ENCODE measurements around the gene WDR82. TPM values are rescaled to one million over a fixed set of nuclear protein-coding genes. Genes with fewer than 3 reads are reported as not detected.
"Not testable (repeated sequence)": the region's sequence is repeated elsewhere in the genome, so short reads cannot be mapped to it uniquely, and the experiment has no call there.

WDR82 gene
- total RNA-seq, 1 donor from 2014 or later: 96.8 TPM

DNA sequence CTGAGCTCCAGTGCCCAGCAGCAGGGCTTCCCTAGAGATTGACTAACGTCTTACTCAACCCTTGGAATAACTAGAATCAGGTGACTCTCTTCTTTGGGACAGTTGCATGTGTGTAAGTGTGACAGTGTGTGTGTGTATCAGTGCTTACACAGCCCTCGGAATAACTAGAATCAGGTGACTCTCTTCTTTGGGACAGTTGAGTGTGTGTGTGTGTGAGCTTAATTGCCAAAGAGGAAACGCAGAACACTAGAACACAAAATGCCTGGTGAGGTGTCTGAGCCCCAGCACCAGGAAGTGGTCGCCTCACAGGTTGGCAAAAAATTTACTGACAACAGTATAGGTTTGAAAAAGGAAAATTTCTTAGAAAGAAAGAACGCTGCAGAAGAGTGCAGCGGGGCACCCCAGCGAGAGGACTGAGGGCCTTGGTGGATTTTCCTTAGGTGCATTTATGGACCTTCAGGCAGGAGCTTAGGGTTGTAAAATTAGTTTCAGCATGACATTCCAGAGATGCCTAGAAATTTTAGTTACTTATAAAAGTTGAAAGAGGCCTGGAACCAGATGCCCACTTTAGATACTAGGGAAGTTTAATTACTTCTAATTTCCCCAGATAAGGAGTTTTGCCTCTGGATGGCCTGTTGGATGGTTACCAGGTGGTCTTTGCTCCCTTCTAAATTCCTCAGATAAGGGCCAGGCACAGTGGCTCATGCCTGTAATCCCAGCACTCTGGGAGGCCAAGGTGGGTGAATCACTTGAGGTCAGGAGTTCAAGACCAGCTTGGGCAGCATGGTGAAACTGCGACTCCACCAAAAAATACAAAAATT, 3.7 kb upstream of the WDR82 start:
- peaks cover 5% of the 10 kb centered on the region for H3K36me3 Mint-ChIP-seq
- no peaks in the 10 kb centered on the region for H3K27me3 Mint-ChIP-seq
- TF ChIP-seq, protein P1, sequence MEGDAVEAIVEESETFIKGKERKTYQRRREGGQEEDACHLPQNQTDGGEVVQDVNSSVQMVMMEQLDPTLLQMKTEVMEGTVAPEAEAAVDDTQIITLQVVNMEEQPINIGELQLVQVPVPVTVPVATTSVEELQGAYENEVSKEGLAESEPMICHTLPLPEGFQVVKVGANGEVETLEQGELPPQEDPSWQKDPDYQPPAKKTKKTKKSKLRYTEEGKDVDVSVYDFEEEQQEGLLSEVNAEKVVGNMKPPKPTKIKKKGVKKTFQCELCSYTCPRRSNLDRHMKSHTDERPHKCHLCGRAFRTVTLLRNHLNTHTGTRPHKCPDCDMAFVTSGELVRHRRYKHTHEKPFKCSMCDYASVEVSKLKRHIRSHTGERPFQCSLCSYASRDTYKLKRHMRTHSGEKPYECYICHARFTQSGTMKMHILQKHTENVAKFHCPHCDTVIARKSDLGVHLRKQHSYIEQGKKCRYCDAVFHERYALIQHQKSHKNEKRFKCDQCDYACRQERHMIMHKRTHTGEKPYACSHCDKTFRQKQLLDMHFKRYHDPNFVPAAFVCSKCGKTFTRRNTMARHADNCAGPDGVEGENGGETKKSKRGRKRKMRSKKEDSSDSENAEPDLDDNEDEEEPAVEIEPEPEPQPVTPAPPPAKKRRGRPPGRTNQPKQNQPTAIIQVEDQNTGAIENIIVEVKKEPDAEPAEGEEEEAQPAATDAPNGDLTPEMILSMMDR (conservative IDR thresholded peaks at IDR 0.05): no peak
- DNase-seq (ENCODE audit: extremely low spot score, unreplicated experiment): no peak
- H3K4me1 Mint-ChIP-seq (ENCODE audit: unreplicated experiment): peaks cover 24% of the 10 kb centered on the region
- no peak overlapping the region for H3K4me3 Mint-ChIP-seq
- peak overlapping the region; percentile 51 for H3K27ac Mint-ChIP-seq
- H3K9me3 Mint-ChIP-seq: no peaks in the 10 kb centered on the region

DNA sequence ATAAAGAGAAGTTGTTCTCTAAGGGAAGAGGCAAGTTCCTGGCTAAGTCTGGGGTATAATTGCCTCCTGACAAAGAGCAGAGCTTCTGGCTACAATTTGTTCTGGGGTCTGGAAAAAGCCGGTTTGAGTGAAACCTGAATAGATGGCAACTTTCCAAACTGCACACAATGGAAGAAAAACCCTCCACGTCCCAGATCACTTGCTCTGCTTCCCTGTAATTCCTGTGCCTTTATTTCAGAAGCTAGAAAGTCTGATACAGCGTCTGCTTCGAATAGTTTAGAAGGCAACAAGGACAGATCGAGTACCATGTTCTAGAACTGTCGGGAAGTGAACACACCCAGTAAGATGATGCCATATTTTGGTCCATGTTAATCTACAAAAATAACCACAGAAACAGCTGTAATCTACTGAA, 1.6 kb upstream of the WDR82 start:
- no peaks in the 10 kb centered on the region for H3K9me3 Mint-ChIP-seq
- TF ChIP-seq, protein P1 (conservative IDR thresholded peaks at IDR 0.05): no peak
- peak overlapping the region; percentile 98 for H3K27ac Mint-ChIP-seq
- peaks cover 13% of the 10 kb centered on the region for H3K36me3 Mint-ChIP-seq
- peak overlapping the region; percentile 98 for H3K4me3 Mint-ChIP-seq
- no peak for DNase-seq (ENCODE audit: extremely low spot score, unreplicated experiment)
- no peaks in the 10 kb centered on the region for H3K27me3 Mint-ChIP-seq
- peaks cover 24% of the 10 kb centered on the region for H3K4me1 Mint-ChIP-seq (ENCODE audit: unreplicated experiment)

DNA sequence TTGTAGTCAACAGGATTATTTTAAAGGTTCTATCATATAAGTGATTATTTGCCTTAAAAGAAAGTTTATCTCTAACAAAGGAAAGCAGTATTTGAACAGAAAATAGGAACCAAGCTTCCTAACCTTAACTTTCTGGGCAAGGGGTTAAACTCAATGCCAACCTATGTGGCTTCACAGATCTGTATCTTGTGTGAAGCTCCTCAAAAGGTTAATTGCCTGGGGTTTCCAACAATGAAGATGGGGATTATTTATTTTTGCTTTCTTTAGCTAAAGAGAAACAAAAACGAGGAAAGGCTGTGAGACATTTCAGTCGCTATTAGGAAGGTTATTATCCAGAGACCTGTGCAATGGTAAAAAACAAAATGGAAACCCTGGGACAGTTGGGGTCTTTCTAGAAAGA, 1.1 kb upstream of the WDR82 start:
- Mint-ChIP-seq H3K4me1 (ENCODE audit: unreplicated experiment) (peaks cover 23% of the 10 kb centered on the region), H3K36me3 (peaks cover 14% of the 10 kb centered on the region), H3K9me3 (no peaks in the 10 kb centered on the region), H3K4me3 (peak overlapping the region; percentile 98), H3K27me3 (no peaks in the 10 kb centered on the region), H3K27ac (peak overlapping the region; percentile 98)
- TF ChIP-seq, protein P1 (conservative IDR thresholded peaks at IDR 0.05): no peak
- DNase-seq (ENCODE audit: extremely low spot score, unreplicated experiment): no peak

DNA sequence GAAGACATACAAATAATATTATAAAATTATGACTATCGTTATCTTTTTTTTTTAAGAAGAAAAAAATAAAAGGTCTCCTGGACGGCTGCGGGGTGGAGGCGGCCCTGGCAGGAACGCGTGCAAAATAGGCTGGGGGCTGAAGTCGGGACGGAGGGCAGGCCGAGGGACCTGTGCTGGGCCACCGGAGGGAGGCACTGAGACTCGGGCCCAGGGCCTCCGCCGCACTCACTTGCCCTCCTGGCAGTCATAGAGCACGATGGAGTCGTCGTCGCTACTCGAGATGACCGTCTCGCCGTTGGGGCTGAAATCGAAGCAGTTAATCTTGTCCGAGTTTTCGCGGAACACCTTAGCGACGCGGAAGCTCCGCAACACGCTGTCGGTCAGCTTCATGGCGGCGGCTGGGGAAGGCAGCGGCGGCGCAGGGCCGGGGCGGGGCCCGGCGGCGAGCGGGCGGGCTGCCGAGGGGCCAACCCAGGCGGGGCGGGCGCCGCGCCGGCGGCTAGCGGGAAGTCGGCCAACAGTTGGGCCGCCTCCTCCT, 408 bp downstream of the WDR82 start:
- Mint-ChIP-seq H3K27ac (peak overlapping the region; percentile 98), H3K27me3 (no peaks in the 10 kb centered on the region), H3K36me3 (peaks cover 27% of the 10 kb centered on the region), H3K9me3 (no peaks in the 10 kb centered on the region), H3K4me1 (ENCODE audit: unreplicated experiment) (peaks cover 23% of the 10 kb centered on the region), H3K4me3 (peak overlapping the region; percentile 98)
- TF ChIP-seq, protein P1 (conservative IDR thresholded peaks at IDR 0.05): peak; percentile 63
- no peak for DNase-seq (ENCODE audit: extremely low spot score, unreplicated experiment)

DNA sequence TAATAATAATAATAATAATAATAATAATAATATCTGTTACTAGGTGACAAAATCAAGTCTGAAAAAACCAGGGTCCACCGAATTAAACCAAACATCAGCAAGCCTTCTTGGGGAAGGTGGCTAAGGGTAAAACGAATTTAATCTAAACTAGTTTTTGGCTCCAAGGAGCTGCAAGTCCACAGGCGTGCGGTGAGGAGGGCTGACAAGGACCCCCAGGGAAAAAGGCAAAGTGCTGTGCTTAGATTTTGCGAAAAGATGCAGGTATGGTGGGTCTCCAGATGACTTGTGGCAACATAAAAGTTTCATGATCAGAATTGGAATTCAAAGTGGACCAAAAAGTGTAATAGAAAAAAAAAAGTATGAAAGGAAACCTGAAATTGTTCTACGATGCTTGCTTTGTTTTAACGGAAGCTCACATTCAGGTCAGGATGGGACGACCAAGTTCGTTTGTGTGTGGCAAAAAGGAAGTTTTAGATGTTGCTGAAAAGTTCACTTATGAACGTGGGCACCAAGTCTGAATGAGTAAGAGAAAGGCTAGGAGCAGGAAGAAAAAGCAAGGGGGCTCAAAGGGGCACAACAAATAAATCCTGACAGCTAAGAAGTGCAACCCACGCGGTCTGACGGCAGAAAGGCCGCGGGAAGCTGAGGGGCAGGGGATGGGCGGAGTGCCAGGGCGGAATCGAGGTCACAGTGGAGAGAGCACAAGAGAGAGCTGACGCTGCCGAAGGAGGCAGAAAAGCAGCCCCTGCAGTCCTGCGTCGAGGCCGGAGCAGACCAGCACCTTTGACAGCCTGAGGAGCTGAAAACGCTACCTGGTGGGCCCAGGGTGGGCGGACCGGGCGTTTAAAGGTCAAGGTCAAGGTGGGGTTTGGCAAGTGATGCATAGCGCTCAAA, 1.1 kb downstream of the WDR82 start:
- H3K9me3 Mint-ChIP-seq: no peaks in the 10 kb centered on the region
- TF ChIP-seq, protein P1 (conservative IDR thresholded peaks at IDR 0.05): no peak
- no peaks in the 10 kb centered on the region for H3K27me3 Mint-ChIP-seq
- peaks cover 28% of the 10 kb centered on the region for H3K4me1 Mint-ChIP-seq (ENCODE audit: unreplicated experiment)
- peak overlapping the region; percentile 98 for H3K4me3 Mint-ChIP-seq
- peak overlapping the region; percentile 98 for H3K27ac Mint-ChIP-seq
- peaks cover 31% of the 10 kb centered on the region for H3K36me3 Mint-ChIP-seq
- DNase-seq (ENCODE audit: extremely low spot score, unreplicated experiment): no peak

DNA sequence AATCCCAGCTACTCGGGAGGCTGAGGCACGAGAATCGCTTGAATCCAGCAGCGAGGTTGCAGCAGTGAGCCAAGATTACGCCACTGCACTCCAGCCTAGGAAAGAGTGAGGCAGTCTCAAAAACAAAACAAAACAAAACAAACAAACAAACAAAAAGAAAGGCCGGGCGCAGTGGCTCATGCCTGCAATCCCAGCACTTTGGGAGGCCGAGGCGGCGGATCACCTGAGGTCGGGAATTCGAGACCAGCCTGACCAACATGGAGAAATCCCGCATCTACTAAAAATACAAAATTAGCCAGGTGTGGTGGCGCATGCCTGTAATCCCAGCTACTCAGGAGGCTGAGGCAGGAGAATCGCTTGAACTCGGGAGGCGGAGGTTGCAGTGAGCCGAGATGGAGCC, 3.7 kb downstream of the WDR82 start:
- H3K4me3 Mint-ChIP-seq: peak overlapping the region; percentile 73
- H3K27me3 Mint-ChIP-seq; DNase-seq (ENCODE audit: extremely low spot score, unreplicated experiment); H3K9me3 Mint-ChIP-seq: not testable (repeated sequence)
- peaks cover 37% of the 10 kb centered on the region for H3K4me1 Mint-ChIP-seq (ENCODE audit: unreplicated experiment)
- H3K27ac Mint-ChIP-seq: peak overlapping the region; percentile 61
- H3K36me3 Mint-ChIP-seq: peaks cover 31% of the 10 kb centered on the region

Data from type B pancreatic cell (in vitro differentiated cells).